GM18526 (cell line): ENCODE results near the gene CWC25.

ENCODE experiments used
- POLR2A ChIP-seq: IDR thresholded peaks from 3 replicates; pipeline ENCODE4 v1.6.1; 2011; ENCODE audit not compliant: insufficient read length; ENCODE audit errors: extremely low read depth

CWC25 gene

DNA sequence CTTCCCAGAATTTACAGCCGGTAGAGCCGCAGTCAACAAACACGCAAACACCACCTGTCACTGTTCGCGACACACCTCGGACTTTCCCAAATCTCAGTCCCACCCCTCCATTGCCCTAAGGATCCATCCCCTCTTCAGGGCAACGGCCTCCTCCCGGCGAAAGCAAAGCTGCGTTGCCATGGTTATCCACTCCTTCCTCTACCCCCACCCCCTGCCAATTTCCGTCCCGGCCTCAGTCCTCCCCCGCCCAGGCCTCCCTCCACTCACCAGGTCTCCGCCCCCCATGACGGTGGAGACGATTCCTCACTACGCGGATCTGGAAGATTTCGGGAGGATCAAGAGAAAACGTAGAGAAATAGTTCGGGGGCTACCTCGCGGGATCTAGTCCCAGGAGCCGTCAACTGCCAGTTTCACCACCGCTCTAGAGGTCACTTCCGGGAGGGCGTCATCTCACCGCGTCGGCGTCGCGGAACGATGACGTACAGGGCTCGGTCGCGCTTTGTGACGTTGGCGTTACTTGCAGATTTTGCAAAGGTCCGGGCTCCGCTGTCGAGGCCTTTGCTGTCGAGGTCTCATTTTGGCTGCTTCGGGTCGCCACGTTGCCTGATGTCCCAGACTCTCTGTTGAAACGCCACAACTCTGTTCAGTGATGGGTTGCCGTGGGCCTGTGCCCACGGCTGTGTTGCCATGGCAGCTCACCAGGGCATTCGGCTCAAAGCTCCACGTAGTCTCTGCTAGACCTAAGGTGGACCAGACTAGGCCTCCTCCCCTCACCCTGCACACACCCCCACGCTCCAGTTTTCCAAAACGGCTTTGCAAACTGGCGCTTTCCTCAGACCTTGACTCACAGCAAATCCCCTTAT, at the start of gene CWC25:
Gene CWC25, minus strand, starts transcription at position 423 of the 863 bp plus-strand sequence. Its CDS starts 138 bp downstream, at position 285.
- peak; percentile 83 for TF ChIP-seq POLR2A

DNA sequence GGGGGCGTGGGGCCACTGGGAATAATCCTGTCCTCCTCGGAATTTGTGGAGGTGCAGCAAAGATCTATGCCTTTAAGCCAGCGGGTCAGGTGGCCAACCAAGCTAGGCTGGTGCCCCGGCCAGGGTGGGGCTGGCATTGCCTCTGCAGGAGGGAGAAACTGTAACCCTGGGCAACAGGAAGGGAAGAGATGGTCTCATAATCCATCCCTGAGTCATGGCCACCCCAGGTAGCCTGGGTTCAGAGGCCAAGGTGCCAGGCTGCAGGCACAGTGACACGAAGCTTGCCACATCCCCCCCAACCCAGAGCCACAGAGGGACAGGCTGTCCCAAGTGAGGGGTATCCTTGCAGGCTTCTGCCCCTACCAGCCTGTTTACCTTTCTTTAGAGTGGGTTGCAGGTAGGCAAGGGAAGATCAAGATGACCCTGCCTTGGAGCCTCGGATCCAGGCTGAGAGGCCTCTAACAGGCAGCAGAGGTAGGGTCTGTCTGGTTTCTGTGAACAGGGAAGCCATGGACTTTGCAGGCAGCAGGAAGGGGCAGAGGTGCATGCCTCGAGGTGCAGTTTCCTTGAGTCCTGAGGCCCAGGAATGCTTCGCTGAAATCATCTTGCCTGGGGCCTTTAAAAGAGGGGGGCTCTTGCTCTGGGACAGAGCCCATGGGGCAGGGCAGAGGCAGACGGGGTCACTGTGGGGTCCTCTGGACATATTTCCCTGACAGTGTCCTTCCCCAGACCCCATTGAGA, 48.7 kb upstream of the CWC25 start:
- TF ChIP-seq POLR2A, result no peak

DNA sequence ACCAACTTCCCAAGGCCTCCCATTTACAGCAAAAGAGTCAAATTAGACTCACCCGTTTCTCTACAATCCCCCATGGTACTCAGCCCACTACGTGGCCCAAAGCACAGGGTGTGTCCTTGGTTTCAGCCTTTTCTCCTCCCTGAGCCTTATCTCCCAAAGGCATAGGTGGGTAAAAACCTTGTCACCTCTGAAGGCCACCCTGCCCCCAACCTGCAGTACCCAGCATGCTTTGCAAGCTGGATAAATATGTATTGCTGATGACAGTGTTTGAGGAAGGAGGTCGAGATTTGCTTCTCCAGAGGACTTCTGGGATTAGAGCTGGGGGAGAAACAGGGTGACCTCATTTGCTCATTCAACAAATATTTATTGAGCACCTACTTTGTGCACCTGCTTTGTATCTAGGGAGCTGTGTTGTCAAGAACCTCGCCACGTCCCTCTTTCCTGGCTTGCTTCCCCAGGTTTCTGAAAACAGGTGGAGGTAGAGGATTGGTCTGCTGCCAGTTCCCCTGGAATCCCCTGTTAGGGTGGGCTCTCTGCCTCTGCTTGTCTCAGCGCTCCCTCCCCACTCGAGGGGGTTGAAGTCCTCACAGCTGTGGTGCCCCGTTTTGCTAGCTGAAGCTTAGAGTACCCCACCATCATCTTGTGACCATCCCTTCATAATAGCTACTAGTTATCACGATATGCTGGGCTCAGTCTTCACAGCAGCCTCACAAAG, 47.7 kb upstream of the CWC25 start:
- no peak for TF ChIP-seq POLR2A

DNA sequence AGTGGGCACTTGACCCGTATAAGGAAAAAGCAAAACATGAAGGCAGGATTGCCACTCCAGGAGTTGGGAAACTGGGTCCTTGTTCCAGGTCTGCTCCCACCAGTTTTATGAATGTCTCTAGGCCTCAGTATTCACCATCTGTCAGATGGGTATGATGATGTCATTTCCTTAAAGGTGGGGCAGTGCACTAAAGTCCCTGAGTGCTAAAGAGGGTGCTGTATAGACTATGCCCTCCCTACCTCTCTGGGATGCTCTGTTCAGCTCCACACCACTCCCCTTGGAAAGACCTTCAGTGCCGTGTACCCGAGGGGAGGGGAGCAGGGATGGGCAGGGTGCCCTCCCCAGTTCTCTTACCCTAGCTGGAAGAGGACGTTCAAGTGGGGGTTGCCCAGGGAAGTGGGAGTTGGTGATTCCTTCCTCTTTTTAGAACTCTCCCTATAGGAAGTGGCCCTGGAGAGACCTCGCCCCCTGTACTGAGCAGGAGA, 46.9 kb upstream of the CWC25 start:
- no peak for TF ChIP-seq POLR2A

DNA sequence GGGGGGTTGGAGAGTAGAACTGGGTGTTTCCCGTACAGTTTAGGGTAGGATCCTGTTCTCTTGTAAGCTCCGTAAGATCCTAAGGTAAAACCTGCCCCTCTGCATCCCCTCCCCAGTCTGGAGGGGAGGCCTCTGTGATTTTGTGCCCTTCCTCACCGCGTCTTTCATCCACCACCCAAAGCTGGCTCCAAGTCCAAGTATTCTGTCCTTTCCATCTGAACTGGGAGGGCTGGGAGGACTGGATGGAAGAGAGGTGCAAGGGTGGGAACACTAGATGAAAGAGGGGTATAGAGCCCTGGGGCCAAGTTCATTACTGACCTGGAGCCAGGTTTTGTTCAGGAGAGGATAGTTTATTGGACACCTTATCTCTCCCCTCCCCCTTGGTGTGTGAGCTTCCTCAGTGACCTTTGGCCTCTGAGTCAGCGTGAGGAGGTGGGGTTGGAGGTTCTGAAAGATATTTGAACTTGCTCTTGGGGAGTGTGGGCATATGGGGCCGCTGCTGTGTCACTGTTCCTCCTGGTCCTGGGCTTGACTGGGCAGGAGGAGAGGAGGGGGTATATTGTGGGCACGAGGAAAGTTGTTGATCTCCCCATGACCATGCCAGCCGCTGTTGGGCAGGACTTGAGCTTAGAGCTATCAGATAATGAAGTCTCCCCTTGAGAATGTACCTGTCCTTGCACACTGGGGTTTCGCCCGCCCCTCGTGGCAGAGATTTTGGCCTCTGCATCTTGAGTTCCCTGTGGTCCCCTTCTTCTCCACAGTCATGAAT, 46.3 kb upstream of the CWC25 start:
- TF ChIP-seq POLR2A, result no peak

DNA sequence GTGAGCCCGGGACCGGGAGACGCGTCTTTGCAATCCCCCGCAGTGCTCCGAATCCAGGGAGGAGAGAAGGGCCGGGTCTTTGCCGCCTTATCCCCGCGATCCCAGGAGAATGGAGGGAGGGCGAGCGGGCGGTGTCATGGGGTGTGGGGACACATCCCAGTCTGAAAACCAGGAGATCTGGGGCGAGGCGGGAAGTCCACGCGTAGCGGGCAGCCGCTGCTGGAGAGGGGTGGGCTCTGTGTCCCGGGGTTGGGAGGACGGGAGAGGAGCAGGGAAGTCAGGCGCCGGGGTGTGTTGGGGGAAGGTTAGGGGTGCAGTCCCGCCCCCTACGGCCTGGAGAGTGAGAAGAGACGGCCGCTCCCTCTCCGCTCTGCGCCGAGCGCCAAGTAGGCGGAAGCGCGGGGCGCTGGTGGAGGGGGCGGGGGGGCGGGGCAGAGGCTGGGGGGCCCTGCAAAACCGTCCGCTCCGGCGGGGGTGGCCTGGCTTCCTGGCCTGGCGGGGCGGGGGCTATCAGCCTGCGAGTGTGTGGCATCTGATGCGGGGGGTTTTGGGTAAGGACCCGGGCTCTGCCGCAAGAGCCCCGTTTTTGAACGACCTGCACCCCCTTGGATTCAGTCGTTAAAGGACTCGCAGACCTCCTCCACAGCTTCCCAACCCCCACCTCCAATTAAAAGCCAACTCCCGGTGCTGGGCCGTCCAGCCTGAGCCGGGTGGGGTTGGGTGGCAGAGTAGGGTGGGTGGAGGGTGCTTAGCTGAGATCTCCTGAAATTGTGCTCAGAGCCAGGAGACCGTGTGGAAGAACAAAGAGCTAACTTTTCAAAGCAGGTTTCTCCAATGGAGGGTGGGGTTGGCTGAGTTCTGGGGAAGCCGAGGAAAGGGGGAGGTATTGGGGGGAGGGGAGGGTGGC, 45.4 kb upstream of the CWC25 start:
- peak; percentile 31 for TF ChIP-seq POLR2A

DNA sequence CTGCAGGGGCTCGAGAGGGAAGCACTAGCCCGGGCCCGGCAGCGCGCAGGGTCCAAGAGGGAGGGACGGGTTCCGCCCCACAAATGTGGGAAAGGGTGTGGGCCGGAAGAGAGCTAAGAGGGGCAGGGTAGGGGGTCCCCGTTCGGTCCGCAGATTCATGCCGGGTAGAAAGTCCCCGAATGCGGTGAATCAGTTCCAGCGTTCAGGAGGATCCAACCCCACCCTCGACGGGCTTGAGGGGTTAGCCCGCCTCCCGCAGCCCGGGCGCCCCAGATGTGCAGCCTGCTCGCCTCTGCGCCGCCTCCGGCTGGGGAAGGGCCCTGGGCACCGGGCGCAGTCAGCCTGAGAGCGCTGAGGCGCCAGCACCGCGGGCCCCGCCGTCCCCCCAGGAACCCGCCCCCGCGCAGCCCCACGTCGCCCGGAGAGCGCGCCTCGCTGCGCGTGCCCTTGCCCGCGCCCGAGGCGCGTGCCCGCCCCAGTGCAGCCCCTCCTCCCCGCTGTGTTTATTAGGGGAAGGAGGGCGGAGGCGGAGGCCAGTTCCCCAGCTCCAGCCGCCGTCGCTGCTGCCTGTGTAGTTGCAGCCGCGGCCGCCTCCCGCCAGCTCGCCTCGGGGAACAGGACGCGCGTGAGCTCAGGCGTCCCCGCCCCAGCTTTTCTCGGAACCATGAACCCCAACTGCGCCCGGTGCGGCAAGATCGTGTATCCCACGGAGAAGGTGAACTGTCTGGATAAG, 44.6 kb upstream of the CWC25 start, which contains the start of gene LASP1:
Gene LASP1, plus strand, starts transcription at position 533 of the 733 bp plus-strand sequence. Its CDS starts 132 bp downstream, at position 665.
- TF ChIP-seq POLR2A, result peak; percentile 96

DNA sequence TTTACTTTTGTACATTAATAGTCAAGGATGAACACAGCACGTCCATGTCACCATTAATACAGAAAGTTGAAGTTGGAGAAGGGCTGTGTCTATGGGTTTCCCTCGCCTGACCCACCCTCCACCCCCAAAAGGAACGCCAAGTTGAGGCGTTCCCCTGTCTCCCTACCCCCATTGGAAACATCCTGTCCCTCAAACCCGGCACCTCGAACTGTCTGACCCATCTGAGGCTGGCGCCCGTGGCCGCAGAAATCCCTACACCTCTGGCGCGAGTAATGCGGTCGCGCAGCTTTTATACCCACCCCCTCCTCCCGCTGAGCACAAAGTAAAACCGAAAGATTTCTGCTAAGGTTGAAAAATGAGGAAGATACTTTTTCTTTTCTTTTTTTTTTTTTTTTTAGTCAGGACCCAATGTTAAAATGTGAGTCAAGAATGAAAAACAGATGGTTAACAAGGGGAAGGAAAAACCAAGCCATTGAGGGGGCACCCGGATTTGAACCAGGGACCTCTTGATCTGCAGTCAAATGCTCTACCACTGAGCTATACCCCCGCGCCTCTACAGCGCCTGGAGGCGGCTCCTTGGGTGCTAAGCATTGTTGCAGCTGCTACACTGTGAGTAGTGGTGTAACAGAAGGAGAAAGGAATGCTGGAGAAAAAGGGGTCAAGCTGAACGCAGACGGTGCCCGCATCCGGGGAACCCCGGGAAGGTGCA, 43.9 kb upstream of the CWC25 start:
- TF ChIP-seq POLR2A, result peak; percentile 88

DNA sequence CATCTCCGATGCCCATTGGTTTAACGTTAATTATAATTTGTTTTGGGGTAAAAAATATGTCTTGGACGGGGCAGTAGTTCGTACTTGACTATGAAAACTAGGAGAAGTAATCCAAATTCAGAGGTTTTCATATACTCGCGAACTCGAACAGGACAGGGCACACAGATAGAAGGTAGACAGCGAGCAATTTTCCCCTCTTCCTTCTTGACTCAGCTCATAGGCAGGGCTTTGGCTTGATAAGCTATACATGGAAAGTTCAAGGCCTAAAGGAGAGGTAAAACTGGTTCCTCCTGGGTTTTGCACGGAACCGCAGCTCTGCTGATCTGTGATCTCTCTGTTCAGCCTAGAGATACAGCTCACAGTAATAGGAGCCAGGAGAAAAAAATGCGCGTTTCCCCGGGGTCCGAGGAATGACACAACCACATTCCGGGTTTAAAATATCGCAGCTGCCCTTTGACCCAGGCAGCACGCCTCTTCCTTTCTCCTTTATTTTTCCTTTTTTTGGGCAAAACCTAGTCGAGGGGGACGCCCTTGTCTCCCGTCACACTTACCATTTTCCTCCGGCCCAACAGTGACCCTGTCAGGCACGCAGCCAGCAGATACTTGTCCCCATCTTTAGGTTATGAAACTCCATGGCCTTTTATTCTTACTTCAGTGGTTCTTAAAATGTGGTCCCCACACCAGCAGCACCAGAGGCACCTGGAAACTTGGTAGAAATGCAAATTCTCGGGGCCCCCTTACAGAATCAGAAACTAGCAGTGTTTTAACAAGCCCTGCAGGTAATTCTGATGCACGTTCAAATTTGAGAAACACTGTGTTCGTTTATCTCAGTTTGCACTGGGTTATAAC, 43.1 kb upstream of the CWC25 start:
- TF ChIP-seq POLR2A, result peak; percentile 26

DNA sequence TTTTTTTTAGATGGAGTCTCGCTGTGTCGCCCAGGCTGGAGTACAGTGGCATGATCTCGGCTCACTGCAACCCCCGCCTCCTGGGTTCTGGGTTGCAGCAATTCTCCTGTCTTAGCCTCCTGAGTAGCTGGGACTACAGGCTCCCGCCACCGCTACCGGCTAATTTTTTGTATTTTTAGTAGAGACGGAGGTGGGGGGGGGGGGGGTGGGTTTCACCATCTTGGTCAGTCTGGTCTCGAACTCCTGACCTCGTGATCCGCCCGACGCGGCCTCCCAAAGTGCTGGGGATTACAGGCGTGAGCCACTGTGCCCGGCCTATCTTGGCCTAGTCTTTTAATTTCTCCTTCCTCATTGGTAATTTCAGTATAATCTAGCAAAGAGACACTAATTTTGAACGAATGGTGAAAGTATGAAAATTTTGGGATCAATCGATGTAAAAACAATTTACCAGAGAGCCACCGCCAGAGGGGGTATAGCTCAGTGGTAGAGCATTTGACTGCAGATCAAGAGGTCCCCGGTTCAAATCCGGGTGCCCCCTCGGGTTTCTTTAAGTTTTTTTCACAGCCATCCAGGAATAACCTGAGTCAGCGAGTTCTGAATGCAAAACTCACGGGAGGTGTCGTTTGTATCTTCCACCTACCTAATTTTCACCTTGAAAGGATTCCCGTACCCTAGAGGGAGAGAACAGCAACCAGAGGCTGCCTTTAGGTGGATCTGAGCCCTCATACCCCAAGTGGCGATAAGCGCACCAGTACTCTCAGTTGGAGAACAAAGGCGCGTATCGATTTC, 42.3 kb upstream of the CWC25 start:
- no peak for TF ChIP-seq POLR2A
